ENCODE data around the gene FOXA1.

Gene FOXA1

GRCh38 chr14:37622231-37622923, 27.3 kb upstream of the FOXA1 start:
- H3K4me3 ChIP-seq (ENCODE audit: low read length) = peak overlapping the region; percentile 24; the same call in 1 of the 2 replicates

GRCh38 chr14:37620856-37621255, 25.8 kb upstream of the FOXA1 start:
- DNase-seq (ENCODE audit: low read depth, low spot score) = no peak
- Histone ChIP-seq H3K4me3 (ENCODE audit: low read length) (no peak overlapping the region), H3K36me3 (ENCODE audit: control insufficient read depth, insufficient read depth, low read length) (no peaks in the 10 kb centered on the region), H3K9me3 (ENCODE audit: control insufficient read depth, insufficient read depth, low read length) (no peaks in the 10 kb centered on the region), H3K4me1 (ENCODE audit: control insufficient read depth, insufficient read depth, low read length) (no peaks in the 10 kb centered on the region), H3K27ac (ENCODE audit: low read length) (no peak overlapping the region), H3K27me3 (ENCODE audit: control insufficient read depth, insufficient read depth, low read length) (peaks cover 23% of the 10 kb centered on the region; the same call in 1 of the 2 replicates)

More at GRCh38 chr14:37622231-37622923, 27.3 kb upstream of the FOXA1 start:
- no peak for DNase-seq (ENCODE audit: low read depth, low spot score)
- Histone ChIP-seq H3K9me3 (ENCODE audit: control insufficient read depth, insufficient read depth, low read length) (no peaks in the 10 kb centered on the region), H3K4me1 (ENCODE audit: control insufficient read depth, insufficient read depth, low read length) (no peaks in the 10 kb centered on the region), H3K27ac (ENCODE audit: low read length) (no peak overlapping the region), H3K36me3 (ENCODE audit: control insufficient read depth, insufficient read depth, low read length) (no peaks in the 10 kb centered on the region), H3K27me3 (ENCODE audit: control insufficient read depth, insufficient read depth, low read length) (peaks cover 23% of the 10 kb centered on the region; the same call in 1 of the 2 replicates)
- WGBS (ENCODE audit: insufficient coverage, insufficient read length) = no CpG with 5 or more reads among the region's 81 CpGs

- Histone ChIP-seq H3K4me3 (ENCODE audit: low read length) (no peak overlapping the region), H3K9me3 (ENCODE audit: control insufficient read depth, insufficient read depth, low read length) (no peaks in the 10 kb centered on the region), H3K36me3 (ENCODE audit: control insufficient read depth, insufficient read depth, low read length) (no peaks in the 10 kb centered on the region), H3K27me3 (ENCODE audit: control insufficient read depth, insufficient read depth, low read length) (peaks cover 21% of the 10 kb centered on the region; the same call in 1 of the 2 replicates), H3K4me1 (ENCODE audit: control insufficient read depth, insufficient read depth, low read length) (no peaks in the 10 kb centered on the region), H3K27ac (ENCODE audit: low read length) (no peak overlapping the region)
- WGBS (ENCODE audit: insufficient coverage, insufficient read length) = no CpG with 5 or more reads among the region's 1 CpG
- no peak for DNase-seq (ENCODE audit: low read depth, low spot score)
These were observed 23.5 kb upstream of the FOXA1 start for GRCh38 chr14:37618498-37619028.

- Histone ChIP-seq H3K27me3 (ENCODE audit: control insufficient read depth, insufficient read depth, low read length) (peaks cover 17% of the 10 kb centered on the region; the same call in 1 of the 2 replicates), H3K4me1 (ENCODE audit: control insufficient read depth, insufficient read depth, low read length) (no peaks in the 10 kb centered on the region), H3K9me3 (ENCODE audit: control insufficient read depth, insufficient read depth, low read length) (no peaks in the 10 kb centered on the region), H3K36me3 (ENCODE audit: control insufficient read depth, insufficient read depth, low read length) (no peaks in the 10 kb centered on the region), H3K27ac (ENCODE audit: low read length) (no peak overlapping the region), H3K4me3 (ENCODE audit: low read length) (no peak overlapping the region)
- WGBS (ENCODE audit: insufficient coverage, insufficient read length) = no CpG with 5 or more reads among the region's 1 CpG
- no peak for DNase-seq (ENCODE audit: low read depth, low spot score)
These were observed 22.9 kb upstream of the FOXA1 start for GRCh38 chr14:37617864-37618365.

GRCh38 chr14:37616853-37617252, 21.8 kb upstream of the FOXA1 start:
- WGBS (ENCODE audit: insufficient coverage, insufficient read length) = no CpG with 5 or more reads among the region's 4 CpGs
- no peak overlapping the region for H3K4me3 ChIP-seq (ENCODE audit: low read length)

GRCh38 chr14:37615582-37616289, 20.7 kb upstream of the FOXA1 start:
- Histone ChIP-seq H3K9me3 (ENCODE audit: control insufficient read depth, insufficient read depth, low read length) (no peaks in the 10 kb centered on the region), H3K36me3 (ENCODE audit: control insufficient read depth, insufficient read depth, low read length) (no peaks in the 10 kb centered on the region), H3K4me1 (ENCODE audit: control insufficient read depth, insufficient read depth, low read length) (no peaks in the 10 kb centered on the region), H3K27me3 (ENCODE audit: control insufficient read depth, insufficient read depth, low read length) (peaks cover 1% of the 10 kb centered on the region; the same call in 1 of the 2 replicates), H3K27ac (ENCODE audit: low read length) (no peak overlapping the region), H3K4me3 (ENCODE audit: low read length) (no peak overlapping the region)
- WGBS (ENCODE audit: insufficient coverage, insufficient read length) = no CpG with 5 or more reads among the region's 3 CpGs
- no peak for DNase-seq (ENCODE audit: low read depth, low spot score)

More at GRCh38 chr14:37616853-37617252, 21.8 kb upstream of the FOXA1 start:
- Histone ChIP-seq H3K9me3 (ENCODE audit: control insufficient read depth, insufficient read depth, low read length) (no peaks in the 10 kb centered on the region), H3K27ac (ENCODE audit: low read length) (no peak overlapping the region), H3K27me3 (ENCODE audit: control insufficient read depth, insufficient read depth, low read length) (peaks cover 8% of the 10 kb centered on the region; the same call in 1 of the 2 replicates), H3K4me1 (ENCODE audit: control insufficient read depth, insufficient read depth, low read length) (no peaks in the 10 kb centered on the region), H3K36me3 (ENCODE audit: control insufficient read depth, insufficient read depth, low read length) (no peaks in the 10 kb centered on the region)
- DNase-seq (ENCODE audit: low read depth, low spot score) = no peak

GRCh38 chr14:37610945-37611523, 16.0 kb upstream of the FOXA1 start:
- no CpG with 5 or more reads among the region's 52 CpGs for WGBS (ENCODE audit: insufficient coverage, insufficient read length)
- no peak for DNase-seq (ENCODE audit: low read depth, low spot score)
- no peak overlapping the region for H3K27ac ChIP-seq (ENCODE audit: low read length)
- no peak overlapping the region for H3K4me3 ChIP-seq (ENCODE audit: low read length)
- no peaks in the 10 kb centered on the region for H3K4me1 ChIP-seq (ENCODE audit: control insufficient read depth, insufficient read depth, low read length)
- H3K27me3 ChIP-seq (ENCODE audit: control insufficient read depth, insufficient read depth, low read length) = peaks cover 5% of the 10 kb centered on the region; the same call in 1 of the 2 replicates
- no peaks in the 10 kb centered on the region for H3K36me3 ChIP-seq (ENCODE audit: control insufficient read depth, insufficient read depth, low read length)
- H3K9me3 ChIP-seq (ENCODE audit: control insufficient read depth, insufficient read depth, low read length) = no peaks in the 10 kb centered on the region

GRCh38 chr14:37608649-37609048, 13.6 kb upstream of the FOXA1 start:
- no peak for DNase-seq (ENCODE audit: low read depth, low spot score)
- Histone ChIP-seq H3K4me3 (ENCODE audit: low read length) (no peak overlapping the region), H3K4me1 (ENCODE audit: control insufficient read depth, insufficient read depth, low read length) (no peaks in the 10 kb centered on the region), H3K36me3 (ENCODE audit: control insufficient read depth, insufficient read depth, low read length) (no peaks in the 10 kb centered on the region), H3K27me3 (ENCODE audit: control insufficient read depth, insufficient read depth, low read length) (peaks cover 14% of the 10 kb centered on the region), H3K9me3 (ENCODE audit: control insufficient read depth, insufficient read depth, low read length) (no peaks in the 10 kb centered on the region), H3K27ac (ENCODE audit: low read length) (no peak overlapping the region)
- WGBS (ENCODE audit: insufficient coverage, insufficient read length) = no CpG with 5 or more reads among the region's 3 CpGs

- Histone ChIP-seq H3K36me3 (ENCODE audit: control insufficient read depth, insufficient read depth, low read length) (no peaks in the 10 kb centered on the region), H3K4me3 (ENCODE audit: low read length) (no peak overlapping the region), H3K27ac (ENCODE audit: low read length) (no peak overlapping the region), H3K4me1 (ENCODE audit: control insufficient read depth, insufficient read depth, low read length) (no peaks in the 10 kb centered on the region), H3K9me3 (ENCODE audit: control insufficient read depth, insufficient read depth, low read length) (no peaks in the 10 kb centered on the region), H3K27me3 (ENCODE audit: control insufficient read depth, insufficient read depth, low read length) (peaks cover 32% of the 10 kb centered on the region)
- no peak for DNase-seq (ENCODE audit: low read depth, low spot score)
These were observed 11.6 kb upstream of the FOXA1 start for GRCh38 chr14:37606678-37607077.

- H3K27ac ChIP-seq (ENCODE audit: low read length) = no peak overlapping the region
- no peak for DNase-seq (ENCODE audit: low read depth, low spot score)
- H3K36me3 ChIP-seq (ENCODE audit: control insufficient read depth, insufficient read depth, low read length) = no peaks in the 10 kb centered on the region
- H3K27me3 ChIP-seq (ENCODE audit: control insufficient read depth, insufficient read depth, low read length) = peaks cover 56% of the 10 kb centered on the region
- H3K4me3 ChIP-seq (ENCODE audit: low read length) = no peak overlapping the region
- WGBS (ENCODE audit: insufficient coverage, insufficient read length) = no CpG with 5 or more reads among the region's 9 CpGs
- no peaks in the 10 kb centered on the region for H3K9me3 ChIP-seq (ENCODE audit: control insufficient read depth, insufficient read depth, low read length)
- H3K4me1 ChIP-seq (ENCODE audit: control insufficient read depth, insufficient read depth, low read length) = peaks cover 2% of the 10 kb centered on the region; the same call in 1 of the 2 replicates
These were observed 8.7 kb upstream of the FOXA1 start for GRCh38 chr14:37603688-37604251.
